Stimulated activated CD8-positive, alpha-beta memory T cell treated with anti-CD3 and anti-CD28 coated beads, Interleukin-15, amount 100 ng/mL, for 48 hours (primary cell): ENCODE results near the gene RAB15.

Experiments
- DNase-seq, 2 donors: peaks; one replicate each; pipeline ENCODE4 v3.0.0-alpha.2; 2020; ENCODE audit warnings: low read depth in 2 of 2

The RAB15 gene

DNA sequence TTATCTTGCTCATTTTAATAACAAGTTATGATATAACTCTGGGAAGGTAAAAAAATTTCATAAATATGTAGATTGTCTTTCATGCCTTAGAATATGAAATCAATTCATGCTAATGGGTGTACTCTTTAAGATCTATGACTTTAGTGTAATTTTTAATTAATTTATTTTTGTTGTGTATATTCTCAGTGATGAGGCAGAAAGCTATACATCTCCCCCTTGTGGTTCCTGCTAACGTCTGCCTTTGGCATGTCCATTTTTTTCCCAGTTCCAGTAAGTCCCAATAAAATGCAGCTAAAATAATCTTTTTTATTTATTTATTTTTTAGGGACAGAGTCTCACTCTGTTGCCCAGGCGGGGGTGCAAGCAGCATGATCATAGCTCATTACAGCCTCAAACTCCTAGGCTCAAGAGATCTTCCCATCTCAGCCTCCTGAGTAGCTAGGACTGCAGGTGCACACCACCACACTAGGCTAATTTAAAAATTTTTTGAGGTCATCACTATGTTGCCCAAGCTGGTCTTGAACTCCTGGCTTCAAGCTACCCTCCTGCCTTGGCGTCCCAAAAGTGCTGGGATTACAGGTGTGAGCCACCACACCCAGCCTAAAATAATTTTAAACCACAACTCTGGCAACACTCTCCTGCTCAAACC is 61.2 kb downstream of the RAB15 start:
- no peak for DNase-seq

DNA sequence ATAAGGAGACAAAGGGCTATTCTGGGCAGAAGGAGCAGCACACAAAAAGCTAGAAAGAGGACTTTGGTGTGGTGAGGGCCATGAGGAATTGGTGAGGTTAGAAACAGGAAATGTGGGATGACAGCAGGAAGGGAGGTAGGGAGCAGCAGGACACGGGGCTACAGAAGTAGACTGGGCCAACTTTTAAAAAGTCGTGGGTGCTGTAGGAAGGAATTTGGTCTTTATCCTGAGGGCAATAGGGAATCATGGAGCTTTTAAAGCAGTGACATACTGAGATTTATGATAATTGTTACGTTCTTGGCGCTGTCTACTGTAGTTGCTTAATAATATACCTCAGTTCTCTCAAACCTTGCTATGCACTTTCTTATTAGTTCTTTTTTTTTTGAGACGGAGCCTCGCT is 66.1 kb downstream of the RAB15 start:
- no peak for DNase-seq

DNA sequence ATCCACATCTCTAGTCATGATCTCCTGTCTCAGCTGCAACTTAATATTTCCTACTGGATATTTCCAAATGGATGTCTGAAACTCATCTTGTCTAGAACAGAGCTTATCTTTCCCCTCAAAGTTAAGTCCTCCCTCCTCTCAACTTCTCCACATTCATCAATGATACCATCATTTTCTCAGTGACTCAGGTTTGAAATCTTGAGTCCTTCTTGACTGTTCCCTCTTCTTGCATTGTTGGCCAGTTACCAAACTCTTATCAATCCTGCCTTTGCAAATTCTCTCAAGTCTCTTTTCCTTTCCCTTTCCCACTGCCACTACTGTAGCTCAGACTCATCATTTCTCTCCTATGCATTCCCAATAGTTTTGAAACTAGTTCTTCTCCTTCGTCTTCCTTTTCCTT is 72.2 kb downstream of the RAB15 start:
- no peak for DNase-seq
